Ishikawa (cell line): ENCODE results near the gene CD248.

Experiments
- CEBPB ChIP-seq: IDR thresholded peaks from 2 replicates; pipeline ENCODE4 v1.6.1; 2012
- CREB1 ChIP-seq: IDR thresholded peaks from 2 replicates; pipeline ENCODE4 v1.6.1; 2012; ENCODE audit warnings: low read depth
- EGR1 ChIP-seq: IDR thresholded peaks from 2 replicates; pipeline ENCODE4 v1.6.1; 2012
- NFIC ChIP-seq: IDR thresholded peaks from 2 replicates; pipeline ENCODE4 v1.6.1; 2012
- RAD21 ChIP-seq: IDR thresholded peaks from 2 replicates; pipeline ENCODE4 v1.6.1; 2012; ENCODE audit warnings: low read depth
- TAF1 ChIP-seq: IDR thresholded peaks from 2 replicates; pipeline ENCODE4 v1.6.1; 2012; ENCODE audit warnings: low read depth, mild to moderate bottlenecking
- TCF12 ChIP-seq: IDR thresholded peaks from 2 replicates; pipeline ENCODE4 v1.6.1; 2012; ENCODE audit warnings: low read depth
- TEAD4 ChIP-seq: IDR thresholded peaks from 2 replicates; pipeline ENCODE4 v1.6.1; 2012
- YY1 ChIP-seq: IDR thresholded peaks from 2 replicates; pipeline ENCODE4 v1.6.1; 2012; ENCODE audit warnings: low read depth
- ZBTB7A ChIP-seq: IDR thresholded peaks from 2 replicates; pipeline ENCODE4 v1.6.1; 2012; ENCODE audit warnings: low read depth
- TF ChIP-seq, protein P1 (sequence below): IDR thresholded peaks from 2 replicates; pipeline ENCODE4 v1.6.1; 2012

DNA sequence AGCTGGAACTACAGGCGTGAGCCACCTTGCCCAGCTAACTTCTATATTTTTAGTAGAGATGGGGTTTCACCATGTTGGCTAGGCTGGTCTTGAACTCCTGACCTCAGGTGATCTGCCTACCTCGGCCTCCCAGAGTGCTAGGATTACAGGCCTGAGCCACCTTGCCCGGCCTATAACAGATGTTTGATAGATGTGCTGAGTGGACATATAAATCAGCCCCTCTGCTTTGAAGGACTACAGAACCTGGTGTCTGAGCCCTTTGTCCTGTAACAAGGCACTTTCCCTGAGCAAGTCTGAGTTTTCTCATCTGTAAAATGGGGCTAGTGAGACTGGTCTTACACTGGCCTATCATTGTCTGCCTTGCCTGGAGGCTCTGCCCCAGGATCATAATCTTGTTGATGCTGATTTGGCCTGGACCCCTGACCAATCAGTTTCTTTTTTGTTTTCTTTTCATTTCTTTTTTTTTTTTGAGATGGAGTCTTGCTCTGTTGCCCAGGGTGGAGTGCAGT, 12.4 kb upstream of the CD248 start:
- TF ChIP-seq CEBPB (no peak), TAF1 (no peak), EGR1 (no peak), CREB1 (no peak), TCF12 (no peak), TEAD4 (no peak), NFIC (no peak), YY1 (no peak), ZBTB7A (no peak), RAD21 (no peak)
- TF ChIP-seq, protein P1, sequence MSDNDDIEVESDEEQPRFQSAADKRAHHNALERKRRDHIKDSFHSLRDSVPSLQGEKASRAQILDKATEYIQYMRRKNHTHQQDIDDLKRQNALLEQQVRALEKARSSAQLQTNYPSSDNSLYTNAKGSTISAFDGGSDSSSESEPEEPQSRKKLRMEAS = no peak
